Tibial nerve (tissue), 4 donors: ENCODE results near the gene ZNHIT2.

Source experiments
- EP300 ChIP-seq, 2 donors: sonication (generic); formaldehyde crosslinking; IDR thresholded peaks; one replicate each; pipeline ENCODE4 v1.6.1; 2017; ENCODE audit warnings: antibody characterized with exemption in 2 of 2, mild to moderate bottlenecking in 1 of 2
- POLR2A ChIP-seq, 2 donors: fragments of 450-650 bp; IDR thresholded peaks; one replicate each; pipeline ENCODE4 v1.6.1; 2017; ENCODE audit warnings: antibody characterized with exemption in 2 of 2, mild to moderate bottlenecking in 2 of 2, moderate library complexity in 2 of 2
- TF ChIP-seq, protein P1 (sequence below), 5 experiments: fragments of 200-600 bp in 3 of 5; fragments of 450-650 bp in 2 of 5; sonication (generic) in 3 of 5; IDR thresholded peaks; one replicate each; pipeline ENCODE4 v1.5.1; 2016 to 2019; ENCODE audit warnings: antibody characterized with exemption in 5 of 5, mild to moderate bottlenecking in 3 of 5, moderate library complexity in 2 of 5

DNA sequence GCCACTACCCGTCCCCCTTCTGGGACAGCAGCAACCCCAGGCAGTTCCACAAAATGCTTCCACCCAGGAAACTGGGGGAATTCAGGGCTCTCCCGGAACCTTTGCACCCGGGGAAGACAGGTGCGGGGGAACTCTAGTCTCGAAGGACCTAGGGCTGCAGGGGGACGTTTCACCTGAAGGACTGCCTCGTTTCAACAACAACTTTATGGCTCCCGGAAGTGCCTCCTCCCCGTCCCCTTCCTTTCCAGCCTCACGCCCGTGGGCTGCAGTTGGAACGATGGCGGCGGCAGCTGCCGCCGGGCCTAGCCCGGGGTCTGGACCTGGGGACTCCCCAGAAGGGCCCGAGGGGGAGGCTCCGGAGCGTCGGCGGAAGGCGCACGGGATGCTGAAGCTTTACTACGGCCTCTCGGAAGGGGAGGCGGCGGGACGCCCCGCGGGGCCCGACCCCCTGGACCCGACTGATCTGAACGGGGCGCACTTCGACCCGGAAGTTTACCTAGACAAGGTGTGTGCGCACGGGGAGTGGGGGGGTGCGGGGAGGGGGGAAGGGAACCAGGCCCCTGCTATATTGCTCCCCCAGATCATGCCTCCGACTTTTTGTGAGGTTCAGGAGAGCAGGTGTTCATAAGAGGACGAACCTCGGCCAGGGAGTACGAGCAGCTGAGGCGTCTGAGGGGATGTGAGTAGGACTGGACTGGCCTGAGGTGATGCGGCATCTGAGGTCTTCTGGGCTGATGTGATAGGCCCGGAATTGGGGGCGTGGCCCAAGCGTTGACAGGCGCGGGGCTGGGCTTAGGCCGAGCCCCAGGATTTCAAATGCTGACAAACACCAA, 21.3 kb downstream of the ZNHIT2 start, which contains the start of gene VPS51:
- TF ChIP-seq POLR2A (IDR thresholded peaks at IDR 0.05) (peak in 1 of 2 donors; percentile 45), EP300 (IDR thresholded peaks at IDR 0.05) (peak; percentile 84 to 97)
- TF ChIP-seq, protein P1, sequence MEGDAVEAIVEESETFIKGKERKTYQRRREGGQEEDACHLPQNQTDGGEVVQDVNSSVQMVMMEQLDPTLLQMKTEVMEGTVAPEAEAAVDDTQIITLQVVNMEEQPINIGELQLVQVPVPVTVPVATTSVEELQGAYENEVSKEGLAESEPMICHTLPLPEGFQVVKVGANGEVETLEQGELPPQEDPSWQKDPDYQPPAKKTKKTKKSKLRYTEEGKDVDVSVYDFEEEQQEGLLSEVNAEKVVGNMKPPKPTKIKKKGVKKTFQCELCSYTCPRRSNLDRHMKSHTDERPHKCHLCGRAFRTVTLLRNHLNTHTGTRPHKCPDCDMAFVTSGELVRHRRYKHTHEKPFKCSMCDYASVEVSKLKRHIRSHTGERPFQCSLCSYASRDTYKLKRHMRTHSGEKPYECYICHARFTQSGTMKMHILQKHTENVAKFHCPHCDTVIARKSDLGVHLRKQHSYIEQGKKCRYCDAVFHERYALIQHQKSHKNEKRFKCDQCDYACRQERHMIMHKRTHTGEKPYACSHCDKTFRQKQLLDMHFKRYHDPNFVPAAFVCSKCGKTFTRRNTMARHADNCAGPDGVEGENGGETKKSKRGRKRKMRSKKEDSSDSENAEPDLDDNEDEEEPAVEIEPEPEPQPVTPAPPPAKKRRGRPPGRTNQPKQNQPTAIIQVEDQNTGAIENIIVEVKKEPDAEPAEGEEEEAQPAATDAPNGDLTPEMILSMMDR (IDR thresholded peaks at IDR 0.05): peak in 2 of 5 experiments; percentile 45 to 66
